HG03025 (cell line): ENCODE data around the gene ANKRD33B.
A peak's percentile ranks its signal among the peaks of the same experiment; 100 is the strongest.
"Not testable (repeated sequence)": the region's sequence is repeated elsewhere in the genome, so short reads cannot be mapped to it uniquely, and the experiment has no call there.

Source experiments
- ATAC-seq: cut with Tn5 transposase; IDR thresholded peaks from one replicate; pipeline ENCODE4 v1.9.1; 2021; ENCODE audit warnings: mild to moderate bottlenecking, moderate library complexity; ENCODE audit not compliant: unreplicated experiment, low FRiP score

ANKRD33B gene

GRCh38 chr5:10632110-10632761 lies 68.4 kb downstream of the ANKRD33B start:
- ATAC-seq, result peak; percentile 41

GRCh38 chr5:10633271-10634049 lies 69.6 kb downstream of the ANKRD33B start:
- no peak for ATAC-seq

GRCh38 chr5:10634050-10634449 lies 70.2 kb downstream of the ANKRD33B start:
- no peak for ATAC-seq

- ATAC-seq, result no peak
Measured at GRCh38 chr5:10634562-10634961, 70.7 kb downstream of the ANKRD33B start.

DNA sequence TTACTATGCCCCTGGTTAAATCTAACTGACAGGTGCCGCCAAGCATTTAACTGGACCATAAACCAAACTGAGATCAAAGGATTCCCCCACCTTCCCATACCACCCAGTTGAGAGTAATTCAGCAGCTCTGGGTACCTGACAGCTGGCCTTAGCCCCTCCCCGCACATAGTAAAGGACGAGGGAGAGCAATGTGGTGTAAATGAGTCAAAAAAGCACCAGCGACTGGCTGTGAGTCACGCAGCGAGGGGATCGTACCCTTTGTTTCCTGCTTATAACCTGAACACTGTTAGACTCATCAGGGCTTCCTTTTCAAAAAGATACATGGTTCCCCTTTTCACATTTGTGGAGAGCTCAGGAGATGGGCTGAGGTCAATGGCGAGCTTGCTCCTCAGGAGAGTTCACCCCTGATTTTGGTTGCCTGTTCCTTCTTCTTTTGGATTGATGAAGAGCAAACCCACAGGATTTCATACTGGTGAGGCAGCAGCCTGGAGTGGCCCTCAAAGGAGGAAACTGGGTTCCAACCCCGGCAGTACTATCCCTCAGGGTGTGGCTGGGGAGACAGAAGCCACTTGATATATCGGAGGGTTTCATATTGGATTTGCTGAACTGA lies 71.5 kb downstream of the ANKRD33B start:
- ATAC-seq, result peak; percentile 54

DNA sequence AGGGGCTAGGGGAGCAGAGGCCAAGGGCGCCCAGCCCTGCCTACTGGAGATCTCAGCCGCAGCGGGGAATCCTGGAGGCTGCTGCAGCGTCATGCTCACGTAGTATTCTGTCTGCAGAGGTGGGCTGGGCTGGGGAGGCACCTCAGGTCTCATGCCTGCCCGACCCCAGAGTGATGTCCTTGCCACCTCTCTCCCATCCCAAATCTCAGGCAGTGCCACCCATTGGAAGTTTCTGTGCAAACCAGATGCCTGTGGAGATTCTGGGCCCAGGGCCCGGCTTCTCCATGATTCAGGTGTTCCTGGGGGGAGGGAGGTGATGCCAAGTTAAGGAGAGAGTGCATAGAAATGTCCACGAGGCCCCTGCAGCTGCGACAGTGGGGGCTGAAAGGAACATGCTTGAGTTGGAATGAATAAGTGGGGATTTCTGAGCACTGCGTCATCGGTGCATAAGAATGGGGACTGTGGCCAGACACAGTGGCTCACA lies 72.0 kb downstream of the ANKRD33B start:
- ATAC-seq, result no peak

GRCh38 chr5:10636363-10637142 lies 72.7 kb downstream of the ANKRD33B start:
- no peak for ATAC-seq

- no peak for ATAC-seq
Measured at GRCh38 chr5:10637944-10638343, 74.1 kb downstream of the ANKRD33B start.

- not testable (repeated sequence) for ATAC-seq
Measured at GRCh38 chr5:10638723-10639122, 74.9 kb downstream of the ANKRD33B start.

- ATAC-seq, result no peak
Measured at GRCh38 chr5:10639846-10640368, 76.0 kb downstream of the ANKRD33B start.

DNA sequence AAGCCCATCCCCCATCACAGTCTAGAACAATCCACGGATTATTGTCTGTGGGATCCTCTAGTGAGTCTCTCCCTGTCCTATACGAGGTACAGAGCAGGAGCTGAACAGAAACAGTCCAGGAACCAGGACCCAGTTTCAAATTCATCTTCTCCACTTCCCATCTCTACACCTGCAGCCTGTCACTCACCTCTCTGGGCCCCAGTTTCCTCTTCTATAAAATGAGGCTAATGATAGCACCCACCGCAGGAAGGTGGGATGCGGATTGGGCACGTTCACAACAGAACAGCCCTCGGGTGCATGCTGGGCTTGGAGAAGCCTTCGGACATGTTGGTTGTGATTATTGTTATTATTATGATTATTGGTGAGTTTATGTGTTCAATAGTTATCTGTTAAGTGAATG lies 78.5 kb downstream of the ANKRD33B start:
- ATAC-seq, result no peak

DNA sequence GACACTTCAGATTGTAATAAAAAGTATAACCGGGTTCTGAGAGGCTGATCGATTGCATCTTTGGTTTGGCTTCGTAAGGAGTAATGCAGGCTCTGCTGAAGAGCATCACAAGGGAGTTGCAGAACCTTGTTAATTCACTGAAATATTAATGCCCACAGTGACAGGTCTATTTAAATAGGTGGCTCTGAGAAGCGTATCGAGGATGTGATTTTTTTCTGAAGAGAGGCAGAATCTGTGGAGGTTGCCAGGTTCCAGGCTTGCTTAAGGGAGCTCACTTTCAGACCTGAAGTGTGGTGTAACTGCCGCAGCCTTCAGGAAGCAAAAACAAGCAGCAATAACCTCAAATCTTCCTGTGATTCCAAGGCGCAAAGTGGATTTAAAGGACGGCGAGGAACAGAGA lies 80.3 kb downstream of the ANKRD33B start:
- no peak for ATAC-seq

- no peak for ATAC-seq
Measured at GRCh38 chr5:10645146-10645545, 81.3 kb downstream of the ANKRD33B start.

GRCh38 chr5:10645671-10646070 lies 81.8 kb downstream of the ANKRD33B start:
- no peak for ATAC-seq

DNA sequence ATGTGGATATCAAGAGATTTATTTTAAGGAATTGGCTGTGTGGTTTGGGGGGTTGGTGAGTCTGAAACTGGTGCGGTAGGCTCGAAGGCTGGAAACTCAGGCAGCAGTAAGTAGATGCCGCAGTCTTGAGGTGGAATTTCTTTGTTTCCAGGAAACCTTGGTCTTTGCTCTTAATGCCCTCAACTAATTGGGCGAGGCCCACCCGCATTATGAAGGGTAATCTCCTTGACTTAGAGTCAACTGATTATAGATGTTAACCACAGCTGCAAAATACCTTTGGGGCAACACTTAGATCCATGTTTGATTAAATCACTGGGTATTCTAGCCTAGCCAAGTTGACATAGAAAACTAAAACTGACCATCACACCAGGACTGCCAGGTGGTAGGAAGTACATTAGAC lies 83.8 kb downstream of the ANKRD33B start:
- no peak for ATAC-seq

- no peak for ATAC-seq
Measured at GRCh38 chr5:10648806-10649665, 85.2 kb downstream of the ANKRD33B start.

GRCh38 chr5:10649666-10650380 lies 86.0 kb downstream of the ANKRD33B start:
- ATAC-seq, result no peak

GRCh38 chr5:10652151-10652550 lies 88.3 kb downstream of the ANKRD33B start:
- no peak for ATAC-seq

- no peak for ATAC-seq
Measured at GRCh38 chr5:10652606-10653005, 88.7 kb downstream of the ANKRD33B start.
